HFF-Myc (cell line): ENCODE results near the gene DHX8.

ENCODE experiments used
- DNase-seq: peaks from one replicate; pipeline ENCODE4 v3.0.0-alpha.2; 2011; ENCODE audit warnings: low read depth; ENCODE audit errors: extremely low read depth
- H3K4me3 ChIP-seq: replicated peaks from 2 replicates; pipeline ENCODE4 v1.5.1; 2011; ENCODE audit warnings: low read depth, mild to moderate bottlenecking, control low read depth, low read length
- CTCF ChIP-seq: IDR thresholded peaks from 2 replicates; pipeline ENCODE4 v1.5.1; 2012; ENCODE audit warnings: mild to moderate bottlenecking, low read depth, low read length, control low read depth; ENCODE audit errors: missing control alignments

DHX8 gene

GRCh38 chr17:43554857-43555256 lies 71.1 kb downstream of the DHX8 start:
- no peak for DNase-seq
- no peak overlapping the region for H3K4me3 ChIP-seq
- no peak for TF ChIP-seq CTCF

- no peak for TF ChIP-seq CTCF
- peak; percentile 96 for DNase-seq
- H3K4me3 ChIP-seq = no peak overlapping the region
These were observed 72.5 kb downstream of the DHX8 start for GRCh38 chr17:43556292-43556691.

GRCh38 chr17:43558805-43559160 lies 75.0 kb downstream of the DHX8 start:
- TF ChIP-seq CTCF = no peak
- H3K4me3 ChIP-seq = no peak overlapping the region
- no peak for DNase-seq

- H3K4me3 ChIP-seq = no peak overlapping the region
- no peak for DNase-seq
- no peak for TF ChIP-seq CTCF
These were observed 75.5 kb downstream of the DHX8 start for GRCh38 chr17:43559161-43559816.

GRCh38 chr17:43560461-43561427 lies 77.0 kb downstream of the DHX8 start:
- TF ChIP-seq CTCF = no peak
- no peak overlapping the region for H3K4me3 ChIP-seq
- DNase-seq = no peak

- no peak for TF ChIP-seq CTCF
- DNase-seq = no peak
- no peak overlapping the region for H3K4me3 ChIP-seq
These were observed 79.2 kb downstream of the DHX8 start for GRCh38 chr17:43562679-43563599.
